ENCODE results near the gene PRM2. TPM values are rescaled to one million over a fixed set of nuclear protein-coding genes. Genes with fewer than 3 reads are reported as not detected.

The PRM2 gene
- total and polyA plus RNA-seq, 2 experiments from 2014 or later: not detected

GRCh38 chr16:11271610-11272009 is 4.7 kb downstream of the PRM2 start:
- H3K9me3 Mint-ChIP-seq: no peaks in the 10 kb centered on the region; the same call in 2 of the 3 replicates
- Histone ChIP-seq H3K4me2 (no peak overlapping the region), H2AFZ (no peak overlapping the region), H3K27me3 (ENCODE audit: insufficient read depth) (no peaks in the 10 kb centered on the region), H3K4me1 (ENCODE audit: insufficient read depth) (no peaks in the 10 kb centered on the region; the same call in 1 of the 2 replicates), H3K9me2 (ENCODE audit: insufficient read depth) (peaks cover 3% of the 10 kb centered on the region; the same call in 1 of the 2 replicates), H3K36me3 (ENCODE audit: insufficient read depth) (no peaks in the 10 kb centered on the region), H3K4me3 (no peak overlapping the region), H3K27ac (ENCODE audit: low read depth) (no peak overlapping the region), H4K20me1 (replicated peaks; ENCODE audit: insufficient read depth) (no peaks in the 10 kb centered on the region), H3F3A (replicated peaks; ENCODE audit: low read depth) (0 out of 2 replicates have a peak, but pooled peaks cover 3% of the 10 kb centered on the region), H3K79me2 (replicated peaks; ENCODE audit: insufficient read depth) (no peaks in the 10 kb centered on the region)
- TF ChIP-seq ZNF462 (CRISPR knock-in tag; IDR thresholded peaks at IDR 0.05): no peak
- no peak for DNase-seq (ENCODE audit: low spot score)
- no peak overlapping the region for H3K4me3 Mint-ChIP-seq
- ATAC-seq: no peak
- H3K27ac Mint-ChIP-seq: no peak overlapping the region
- peaks cover 10% of the 10 kb centered on the region for H3K27me3 Mint-ChIP-seq (ENCODE audit: insufficient read depth, low read depth, poor library complexity)
- H3K36me3 Mint-ChIP-seq (ENCODE audit: low read depth): no peaks in the 10 kb centered on the region
- H3K4me1 Mint-ChIP-seq: peaks cover 11% of the 10 kb centered on the region

DNA sequence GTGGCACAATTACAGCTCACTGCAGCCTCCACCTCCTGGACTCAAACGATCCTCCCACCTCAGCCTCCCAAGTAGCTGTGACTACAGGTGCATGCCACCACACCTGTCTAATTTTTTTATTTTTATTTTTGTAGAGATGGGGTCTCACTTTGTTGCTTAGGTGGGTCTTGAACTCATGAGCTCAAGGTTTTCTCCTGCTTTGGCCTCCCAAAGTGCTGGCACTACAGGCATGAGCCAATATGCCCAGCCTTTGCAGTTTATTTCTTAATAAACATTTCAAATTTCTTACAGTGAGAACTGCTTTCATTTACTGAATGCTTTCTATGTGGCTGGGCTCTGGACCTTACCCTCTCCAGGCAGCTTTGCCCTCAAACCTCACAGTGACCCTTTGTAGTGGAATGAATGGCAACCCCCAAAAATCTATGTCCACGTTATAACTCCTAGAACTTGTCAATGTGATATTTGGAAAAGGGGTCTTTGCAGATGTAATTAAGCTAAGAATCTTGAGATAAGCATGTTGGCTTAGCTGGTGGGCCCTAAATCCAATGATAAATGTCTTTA is 5.6 kb downstream of the PRM2 start:
- Histone ChIP-seq H3F3A (replicated peaks; ENCODE audit: low read depth) (0 out of 2 replicates have a peak, but pooled peaks cover 3% of the 10 kb centered on the region), H3K79me2 (replicated peaks; ENCODE audit: insufficient read depth) (no peaks in the 10 kb centered on the region), H3K36me3 (ENCODE audit: insufficient read depth) (no peaks in the 10 kb centered on the region), H3K27ac (ENCODE audit: low read depth) (no peak overlapping the region), H3K4me2 (no peak overlapping the region), H3K27me3 (ENCODE audit: insufficient read depth) (no peaks in the 10 kb centered on the region), H3K9me2 (ENCODE audit: insufficient read depth) (peaks cover 3% of the 10 kb centered on the region; the same call in 1 of the 2 replicates), H2AFZ (no peak overlapping the region), H3K4me3 (no peak overlapping the region), H4K20me1 (replicated peaks; ENCODE audit: insufficient read depth) (no peaks in the 10 kb centered on the region), H3K4me1 (ENCODE audit: insufficient read depth) (no peaks in the 10 kb centered on the region; the same call in 1 of the 2 replicates)
- Mint-ChIP-seq H3K4me3 (no peak overlapping the region), H3K36me3 (ENCODE audit: low read depth) (no peaks in the 10 kb centered on the region), H3K4me1 (peaks cover 11% of the 10 kb centered on the region), H3K9me3 (no peaks in the 10 kb centered on the region; the same call in 2 of the 3 replicates), H3K27me3 (ENCODE audit: insufficient read depth, low read depth, poor library complexity) (peaks cover 12% of the 10 kb centered on the region), H3K27ac (no peak overlapping the region)
- no peak for DNase-seq (ENCODE audit: low spot score)
- TF ChIP-seq NANOG (IDR thresholded peaks at IDR 0.05; ENCODE audit: borderline replicate concordance): no peak
- no peak for TF ChIP-seq STAT1 (IDR thresholded peaks at IDR 0.05; ENCODE audit: unreplicated experiment)
- no peak for TF ChIP-seq EZH2 (IDR thresholded peaks at IDR 0.05; ENCODE audit: low read depth, unreplicated experiment)
- TF ChIP-seq JUNB (IDR thresholded peaks at IDR 0.05; ENCODE audit: unreplicated experiment): no peak
- no peak for TF ChIP-seq ZNF462 (CRISPR knock-in tag; IDR thresholded peaks at IDR 0.05)
- no peak for TF ChIP-seq ZNF331 (CRISPR knock-in tag; IDR thresholded peaks at IDR 0.05; ENCODE audit: low read depth)
- no peak for ATAC-seq
